Posterior vena cava (tissue), 2 donors: ENCODE data around the gene HIC2. TPM values are rescaled to one million over a fixed set of nuclear protein-coding genes. Genes with fewer than 3 reads are reported as not detected.
"Not testable (repeated sequence)": the region's sequence is repeated elsewhere in the genome, so short reads cannot be mapped to it uniquely, and the experiment has no call there.

ENCODE experiments used
- DNase-seq: peaks from one replicate; pipeline ENCODE4 v3.0.0-alpha.2; 2020; ENCODE audit warnings: low spot score
- intact Hi-C, 2 donors: fragments of 100-400 bp; cut with DNase I; formaldehyde crosslinking; loops; one replicate each; pipeline versions ENCODE4 v1.14.1 to v1.14.2; 2022 to 2023
- total RNA-seq, 2 donors: library from RNA; stranded (reverse); fragmentation: NEBNext Ultra II Directional; extraction: Animal tissue kit (Norgen Biotek cat#: 25700); gene quantifications; one replicate each; pipeline ENCODE4 v1.2.1, GENCODE V29; 2021
- donor health status: DM: yes; HTN: yes; CAD: no.
- donor health status: DM: yes; HTN: yes; CAD: no.

The HIC2 gene
- total RNA-seq, 2 donors from 2014 or later, result 3.3 to 3.8 TPM

DNA sequence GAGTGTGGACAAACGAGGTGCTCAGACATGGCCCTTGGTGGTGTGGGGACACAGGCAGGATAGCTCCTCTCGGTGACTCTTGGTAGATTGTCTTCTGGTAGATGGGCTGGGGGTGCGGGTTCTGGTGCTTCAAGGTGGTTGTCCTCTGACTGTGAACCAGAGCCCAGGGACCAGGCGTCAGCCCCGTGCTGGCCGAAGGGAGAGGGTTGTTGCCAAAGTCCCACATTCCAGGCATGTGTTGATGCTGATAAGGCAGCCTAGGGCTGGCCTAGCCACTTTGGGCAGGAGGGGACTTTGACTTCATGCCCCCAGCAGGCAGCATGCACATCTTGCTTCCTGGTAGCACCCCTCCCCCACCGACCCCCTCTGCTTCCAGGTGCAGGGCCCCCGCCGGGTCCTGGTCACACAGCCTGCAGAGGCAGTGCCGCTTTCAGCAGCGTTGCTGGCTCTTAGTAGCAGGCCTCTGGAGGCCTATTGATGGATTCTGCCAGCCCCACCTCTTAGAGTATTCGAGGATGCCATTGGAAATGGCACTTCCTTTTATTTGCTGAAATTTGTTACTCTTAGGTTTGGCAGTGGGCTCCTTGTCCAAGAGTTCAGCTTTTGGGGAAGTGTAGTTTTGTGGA, 7.0 kb downstream of the HIC2 start:
- intact Hi-C loops, DNase-seq: not testable (repeated sequence)

DNA sequence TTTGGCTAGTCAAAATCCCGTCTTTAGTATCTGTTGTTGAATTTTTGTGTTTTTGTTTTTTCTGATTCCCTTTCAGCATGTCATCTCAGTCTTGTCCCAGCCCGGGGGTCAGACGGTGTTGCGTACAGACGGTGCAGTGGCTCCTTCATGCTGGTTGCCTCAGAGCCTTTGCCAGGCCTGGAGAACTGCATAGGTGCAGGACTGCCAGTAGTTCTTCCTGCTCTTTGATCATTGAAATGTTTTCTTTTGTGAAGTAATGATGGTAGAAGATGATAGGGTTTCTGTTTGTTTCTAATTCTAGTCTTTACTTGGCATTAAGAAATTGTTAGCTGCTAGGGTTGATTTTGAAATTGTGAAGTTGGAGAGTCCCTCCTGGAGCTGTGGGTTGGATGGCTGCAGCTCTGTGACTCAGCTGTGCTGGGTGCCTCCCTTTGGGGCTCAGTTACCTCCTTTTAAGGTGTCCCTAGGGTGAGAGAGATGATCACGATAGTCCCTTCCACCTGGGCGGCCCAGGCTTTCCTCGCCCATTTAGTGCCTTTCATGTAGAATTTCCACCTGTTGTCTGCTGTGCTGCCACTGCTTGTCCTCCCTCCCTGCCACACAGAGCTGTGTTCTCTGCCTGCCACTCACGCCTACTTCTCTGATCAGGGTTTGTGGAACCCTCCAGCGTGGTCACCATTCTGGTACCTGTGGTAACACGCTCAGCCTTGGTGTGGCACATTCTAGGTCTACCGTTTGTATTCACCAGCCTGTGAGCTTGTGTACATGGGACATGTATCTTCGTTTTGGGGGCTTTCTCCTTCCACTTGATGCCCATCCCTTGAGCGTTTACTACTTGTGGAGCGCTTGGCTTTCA, 17.4 kb downstream of the HIC2 start:
- intact Hi-C loops, DNase-seq: not testable (repeated sequence)

DNA sequence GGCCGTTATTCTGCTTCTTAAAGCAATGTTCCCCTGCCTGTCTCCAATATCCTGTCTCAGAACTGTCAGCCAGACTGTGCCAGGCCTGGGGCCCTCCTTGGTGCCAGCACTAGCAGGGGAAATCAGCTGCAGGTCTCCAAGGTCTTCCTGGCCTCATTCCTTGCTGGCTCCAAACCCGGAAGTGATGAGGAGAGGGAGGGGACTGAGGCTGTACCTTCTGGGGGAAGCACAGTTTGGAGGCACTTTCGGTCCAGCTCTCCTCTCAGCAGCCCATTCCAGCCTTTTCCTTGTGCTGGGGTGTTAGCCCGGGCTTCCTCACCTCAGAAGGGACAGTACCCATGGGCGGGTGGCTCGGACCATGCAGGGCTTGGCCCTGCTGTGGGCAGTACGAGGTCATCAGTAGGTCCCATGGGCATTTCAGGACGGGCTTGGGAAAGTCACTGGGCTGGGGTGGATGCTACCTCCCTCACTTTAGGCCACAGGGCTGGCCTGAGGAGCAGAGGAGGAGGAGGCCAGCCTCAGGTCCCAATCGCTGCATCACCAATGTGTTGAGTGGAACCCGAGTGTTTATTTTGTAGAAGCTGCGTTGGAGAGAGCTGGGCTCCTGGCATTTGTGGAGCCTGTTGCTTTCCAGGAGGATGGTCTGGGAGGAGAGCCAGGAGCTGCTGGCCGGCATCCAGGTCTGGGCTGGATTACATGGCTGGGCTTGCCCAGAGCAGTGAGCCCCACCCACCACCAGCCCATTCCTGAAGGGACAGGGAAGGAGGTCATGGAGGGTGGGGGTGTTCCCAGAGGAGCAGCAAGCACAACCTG, 19.0 kb downstream of the HIC2 start:
- intact Hi-C loops, result not testable (repeated sequence)
- peak; percentile 74 for DNase-seq

DNA sequence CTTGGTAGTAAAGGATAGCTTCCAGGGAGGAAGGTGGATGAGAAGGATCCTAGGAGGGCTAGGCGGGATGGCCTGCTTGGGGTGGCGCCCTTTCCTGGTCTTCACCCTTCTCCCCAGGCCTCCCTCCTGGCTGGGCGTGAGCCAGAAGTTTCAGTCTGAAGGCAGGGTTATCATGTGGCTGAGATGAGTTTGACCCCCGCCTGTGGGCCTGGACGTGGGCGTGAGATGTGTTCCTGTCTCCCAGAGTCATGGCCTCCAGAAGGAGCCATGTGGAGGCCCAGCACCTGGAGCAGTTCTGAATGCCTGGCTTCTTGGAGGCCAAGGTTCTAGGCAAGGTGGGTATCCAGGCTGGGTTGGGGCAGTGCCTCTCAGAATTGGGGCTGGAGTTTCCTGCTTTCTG, 20.8 kb downstream of the HIC2 start:
- intact Hi-C loops, result not testable (repeated sequence)
- DNase-seq, result peak; percentile 0

DNA sequence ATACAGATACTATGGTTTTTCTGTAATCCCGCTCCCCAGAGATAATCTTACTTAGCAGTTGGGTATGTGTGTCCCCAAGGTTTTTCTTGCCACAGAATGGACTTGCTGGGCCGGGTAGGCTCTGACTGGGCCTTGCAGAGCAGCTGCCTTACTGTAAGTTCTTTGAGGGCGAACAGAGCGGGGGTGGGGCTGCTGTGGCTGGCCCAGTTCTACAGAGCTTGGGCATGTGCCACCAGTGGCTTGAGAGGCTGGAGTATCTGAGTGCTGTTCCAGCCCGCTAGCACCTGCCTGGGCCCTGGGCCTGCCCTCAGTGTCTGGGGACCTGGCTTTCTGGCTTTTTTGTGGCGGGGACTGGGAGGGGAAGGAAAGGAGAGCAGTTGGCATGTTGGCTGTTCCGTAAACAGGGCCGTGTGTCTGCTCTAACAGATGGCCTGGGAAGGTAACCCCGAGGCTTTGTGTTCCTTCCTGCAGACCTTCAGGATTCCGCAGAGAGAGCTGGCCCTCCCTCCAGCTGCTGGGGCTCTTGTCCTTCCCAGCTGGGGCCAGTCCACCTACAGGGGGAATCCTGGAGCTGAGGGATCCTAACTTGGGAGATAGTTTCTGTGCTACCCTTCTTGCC, 23.0 kb downstream of the HIC2 start:
- DNase-seq, intact Hi-C loops: not testable (repeated sequence)

DNA sequence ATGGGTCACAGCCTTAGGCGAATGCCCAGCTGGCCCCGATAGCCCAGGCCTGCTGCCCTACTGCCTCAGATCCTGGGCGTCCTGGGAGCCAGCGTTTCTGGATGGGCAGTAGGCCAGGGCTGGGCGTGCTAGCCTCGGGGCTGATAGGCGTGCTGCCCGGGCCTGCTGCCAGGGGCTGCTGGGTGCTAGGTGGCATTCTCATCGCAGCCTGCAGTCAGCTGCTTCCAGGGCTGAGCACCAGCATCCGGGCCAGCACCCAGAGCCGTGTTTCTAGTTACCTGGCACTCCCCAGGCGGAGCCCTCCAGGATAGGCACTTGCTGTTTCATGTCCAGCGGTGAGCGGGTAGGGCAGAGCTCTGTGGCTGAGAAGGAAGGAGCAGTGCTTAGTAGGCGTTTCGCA, 23.5 kb downstream of the HIC2 start:
- DNase-seq, intact Hi-C loops: not testable (repeated sequence)

DNA sequence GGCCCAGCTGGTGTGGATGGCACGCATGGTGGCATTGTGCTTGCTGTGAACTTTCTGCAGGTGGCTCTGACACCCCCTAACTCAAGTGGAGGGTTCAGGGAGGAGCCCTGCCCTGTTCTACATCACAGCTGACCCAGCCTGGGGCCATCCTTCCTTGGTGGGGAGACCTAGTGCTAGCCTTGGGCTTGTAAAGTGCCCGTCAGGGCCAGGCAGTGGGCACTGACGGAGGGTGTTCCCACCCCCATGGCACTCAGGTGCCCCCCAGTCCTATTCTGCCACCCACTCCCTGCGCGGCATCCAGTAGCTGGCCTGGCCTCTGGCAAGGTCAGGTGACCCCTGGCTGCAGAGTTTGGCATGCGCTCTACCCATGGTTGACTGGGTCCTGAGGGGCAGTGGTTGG, 24.0 kb downstream of the HIC2 start:
- DNase-seq, result peak; percentile 14
- intact Hi-C loops, result not testable (repeated sequence)

DNA sequence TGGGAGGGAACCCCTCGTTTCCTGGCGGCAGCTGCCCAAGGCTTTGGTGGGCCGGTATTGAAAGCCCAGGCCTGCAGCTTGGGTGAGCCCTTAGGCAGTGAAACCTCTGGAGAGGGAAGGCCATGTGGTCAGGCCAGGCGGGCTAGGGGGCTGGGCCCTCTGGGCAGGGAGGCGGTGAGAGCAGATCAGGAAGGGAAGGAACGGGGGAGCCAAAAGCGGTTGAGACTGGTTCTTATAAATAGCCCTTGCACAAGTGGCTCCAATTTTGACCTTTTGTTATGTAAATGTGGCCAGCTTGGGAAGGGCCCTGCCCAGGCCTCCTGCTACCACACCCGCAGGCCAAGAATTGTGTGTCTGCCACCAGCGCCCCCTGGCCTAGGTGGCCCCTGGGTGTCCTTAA, 25.0 kb downstream of the HIC2 start:
- DNase-seq, intact Hi-C loops: not testable (repeated sequence)

DNA sequence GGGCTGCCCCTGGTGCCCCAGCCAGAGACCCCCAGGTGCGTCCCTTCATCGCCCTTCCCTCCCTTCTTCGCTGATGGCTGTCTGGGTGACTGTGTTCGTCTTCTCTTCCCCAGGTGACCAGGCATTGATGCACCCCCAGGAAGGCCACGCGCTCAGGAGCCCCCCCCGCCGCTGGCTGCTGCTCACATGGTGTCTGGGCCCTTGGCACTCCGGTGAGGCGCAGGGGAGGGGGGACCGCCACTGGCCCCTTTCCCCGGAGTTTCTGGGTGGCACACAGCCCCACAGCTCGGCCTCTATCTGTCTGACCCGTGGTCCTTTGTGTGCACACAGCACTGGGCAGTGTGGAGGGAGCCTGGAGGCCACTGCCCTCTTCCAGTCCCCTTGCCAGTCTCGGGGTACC, 25.5 kb downstream of the HIC2 start:
- peak; percentile 47 for DNase-seq
- intact Hi-C loops, result not testable (repeated sequence)

DNA sequence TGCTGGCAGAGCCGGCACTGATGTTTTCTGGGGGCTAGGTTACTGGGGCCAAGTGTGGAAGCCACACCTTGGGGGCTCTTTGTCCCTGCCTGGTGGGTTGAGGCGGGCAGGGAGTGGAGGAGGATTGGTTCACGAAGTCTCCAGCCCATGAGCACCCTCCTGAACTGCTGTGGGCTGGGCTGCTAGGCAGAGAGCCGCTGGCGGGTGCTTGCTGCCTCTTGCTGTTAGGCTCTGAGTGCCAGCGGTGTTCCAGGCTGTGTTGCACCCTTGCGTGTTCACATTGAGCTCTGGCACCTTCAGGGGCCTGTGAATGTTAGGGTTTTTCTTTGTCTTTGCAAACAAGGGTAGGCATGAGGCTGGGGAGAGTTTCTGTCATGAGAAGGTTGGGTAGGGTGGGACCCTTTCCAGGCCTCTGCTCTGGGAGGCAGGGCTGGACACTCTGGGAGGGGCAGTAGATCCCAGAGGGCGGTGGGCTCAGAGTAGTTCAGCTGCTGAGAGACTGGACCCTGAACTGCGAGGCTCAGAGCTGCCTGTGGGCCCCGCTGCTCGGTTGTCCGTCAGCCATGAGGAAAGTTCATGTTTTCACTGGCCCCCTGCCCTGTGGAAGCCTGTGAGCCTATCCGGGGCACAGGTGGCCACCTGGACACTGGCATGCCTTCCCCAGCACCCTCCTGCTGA, 26.0 kb downstream of the HIC2 start:
- intact Hi-C loops, result no loop called here
- DNase-seq, result peak; percentile 72

DNA sequence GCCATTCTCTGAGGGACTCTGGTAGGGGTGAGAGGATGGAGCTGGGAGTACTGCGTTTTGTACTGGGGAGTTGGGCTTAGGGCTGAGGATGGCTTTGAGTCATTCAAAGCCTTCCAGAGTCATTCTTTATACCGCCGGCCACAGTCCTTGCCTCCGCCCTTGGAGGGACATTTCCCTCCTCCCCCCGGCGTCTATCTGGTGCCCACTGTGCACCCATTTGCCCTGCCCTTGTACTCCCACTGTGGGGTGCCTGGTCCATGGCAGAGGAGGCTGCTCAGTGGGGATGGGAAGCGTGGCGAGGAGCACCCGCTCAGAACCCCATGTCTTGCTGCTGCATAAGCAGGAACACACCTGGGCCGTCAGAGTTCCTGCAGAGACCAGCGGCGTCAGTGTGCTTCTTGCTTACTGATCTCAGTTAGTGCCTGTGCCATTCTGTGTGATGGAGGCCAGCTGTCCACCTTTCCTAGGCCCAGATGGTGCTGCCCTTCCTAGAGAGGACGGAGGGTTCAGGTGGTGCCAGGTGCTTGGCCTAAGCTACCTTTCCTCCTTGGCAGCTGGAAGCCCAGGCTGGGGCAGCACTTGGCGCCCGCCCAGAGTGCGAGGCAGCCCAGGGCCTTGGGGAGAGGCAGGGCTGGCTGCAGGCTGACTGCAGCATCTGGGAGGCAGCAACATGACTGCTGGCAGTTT, 26.7 kb downstream of the HIC2 start:
- DNase-seq, result peak; percentile 70

DNA sequence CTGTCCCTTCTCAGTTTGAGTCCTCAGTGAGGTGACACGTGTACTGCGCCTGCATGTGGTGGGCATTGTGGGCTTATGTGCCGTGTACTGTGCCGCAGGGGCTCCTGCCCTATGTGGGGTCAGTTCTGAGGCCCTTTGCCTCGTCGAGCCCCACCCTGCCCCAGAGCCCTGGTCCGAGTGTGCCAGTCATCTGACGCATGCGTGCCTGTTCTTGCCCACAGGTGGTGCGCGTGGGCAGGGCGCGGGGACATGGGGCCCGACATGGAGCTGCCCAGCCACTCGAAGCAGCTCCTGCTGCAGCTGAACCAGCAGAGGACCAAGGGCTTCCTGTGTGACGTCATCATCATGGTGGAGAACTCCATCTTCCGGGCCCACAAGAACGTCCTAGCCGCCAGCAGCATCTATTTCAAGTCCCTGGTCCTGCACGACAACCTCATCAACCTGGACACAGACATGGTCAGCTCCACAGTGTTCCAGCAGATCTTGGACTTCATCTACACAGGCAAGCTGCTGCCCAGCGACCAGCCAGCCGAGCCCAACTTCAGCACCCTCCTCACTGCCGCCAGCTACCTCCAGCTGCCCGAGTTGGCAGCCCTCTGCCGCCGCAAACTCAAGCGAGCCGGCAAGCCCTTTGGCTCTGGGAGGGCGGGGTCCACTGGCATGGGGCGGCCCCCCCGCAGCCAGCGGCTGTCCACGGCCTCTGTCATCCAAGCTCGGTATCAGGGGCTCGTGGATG, 27.7 kb downstream of the HIC2 start:
- peak; percentile 50 for DNase-seq
- intact Hi-C loops, result no loop called here

More for the DNA sequence above, 26.7 kb downstream of the HIC2 start:
- intact Hi-C loops, result no loop called here

DNA sequence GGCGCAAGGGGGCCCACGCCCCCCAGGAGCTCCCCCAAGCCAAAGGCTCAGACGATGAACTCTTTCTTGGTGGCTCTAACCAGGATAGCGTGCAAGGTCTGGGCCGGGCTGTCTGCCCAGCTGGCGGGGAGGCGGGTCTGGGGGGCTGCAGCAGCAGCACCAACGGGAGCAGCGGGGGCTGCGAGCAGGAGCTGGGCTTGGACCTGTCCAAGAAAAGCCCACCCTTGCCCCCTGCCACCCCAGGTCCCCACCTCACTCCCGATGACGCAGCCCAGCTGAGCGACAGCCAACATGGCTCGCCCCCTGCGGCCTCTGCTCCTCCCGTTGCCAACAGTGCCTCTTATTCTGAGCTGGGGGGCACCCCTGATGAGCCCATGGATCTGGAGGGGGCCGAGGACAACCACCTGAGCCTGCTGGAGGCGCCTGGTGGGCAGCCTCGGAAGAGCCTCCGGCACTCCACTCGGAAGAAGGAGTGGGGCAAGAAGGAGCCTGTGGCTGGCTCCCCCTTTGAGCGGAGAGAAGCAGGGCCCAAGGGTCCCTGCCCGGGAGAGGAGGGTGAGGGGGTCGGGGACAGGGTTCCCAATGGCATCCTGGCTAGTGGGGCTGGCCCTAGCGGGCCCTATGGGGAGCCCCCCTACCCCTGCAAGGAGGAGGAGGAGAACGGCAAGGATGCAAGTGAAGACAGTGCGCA, 28.4 kb downstream of the HIC2 start:
- intact Hi-C loops, result no loop called here
- DNase-seq, result peak; percentile 74

DNA sequence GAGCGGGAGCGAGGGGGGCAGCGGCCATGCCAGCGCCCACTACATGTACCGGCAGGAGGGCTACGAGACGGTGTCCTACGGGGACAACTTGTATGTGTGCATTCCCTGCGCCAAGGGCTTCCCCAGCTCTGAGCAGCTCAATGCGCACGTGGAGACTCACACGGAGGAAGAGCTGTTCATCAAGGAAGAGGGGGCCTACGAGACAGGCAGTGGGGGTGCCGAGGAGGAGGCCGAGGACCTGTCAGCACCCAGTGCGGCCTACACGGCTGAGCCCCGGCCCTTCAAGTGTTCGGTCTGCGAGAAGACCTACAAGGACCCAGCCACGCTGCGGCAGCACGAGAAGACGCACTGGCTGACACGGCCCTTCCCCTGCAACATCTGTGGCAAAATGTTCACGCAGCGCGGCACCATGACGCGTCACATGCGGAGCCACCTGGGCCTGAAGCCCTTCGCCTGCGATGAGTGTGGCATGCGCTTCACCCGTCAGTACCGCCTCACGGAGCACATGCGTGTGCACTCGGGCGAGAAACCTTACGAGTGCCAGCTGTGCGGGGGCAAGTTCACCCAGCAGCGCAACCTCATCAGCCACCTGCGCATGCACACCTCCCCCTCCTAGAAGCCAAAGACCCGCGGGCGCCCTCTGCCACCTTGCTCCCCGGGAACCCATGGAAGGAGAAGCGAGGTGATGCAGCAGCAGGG, 29.1 kb downstream of the HIC2 start:
- intact Hi-C loops, result no loop called here
- peak; percentile 71 for DNase-seq

DNA sequence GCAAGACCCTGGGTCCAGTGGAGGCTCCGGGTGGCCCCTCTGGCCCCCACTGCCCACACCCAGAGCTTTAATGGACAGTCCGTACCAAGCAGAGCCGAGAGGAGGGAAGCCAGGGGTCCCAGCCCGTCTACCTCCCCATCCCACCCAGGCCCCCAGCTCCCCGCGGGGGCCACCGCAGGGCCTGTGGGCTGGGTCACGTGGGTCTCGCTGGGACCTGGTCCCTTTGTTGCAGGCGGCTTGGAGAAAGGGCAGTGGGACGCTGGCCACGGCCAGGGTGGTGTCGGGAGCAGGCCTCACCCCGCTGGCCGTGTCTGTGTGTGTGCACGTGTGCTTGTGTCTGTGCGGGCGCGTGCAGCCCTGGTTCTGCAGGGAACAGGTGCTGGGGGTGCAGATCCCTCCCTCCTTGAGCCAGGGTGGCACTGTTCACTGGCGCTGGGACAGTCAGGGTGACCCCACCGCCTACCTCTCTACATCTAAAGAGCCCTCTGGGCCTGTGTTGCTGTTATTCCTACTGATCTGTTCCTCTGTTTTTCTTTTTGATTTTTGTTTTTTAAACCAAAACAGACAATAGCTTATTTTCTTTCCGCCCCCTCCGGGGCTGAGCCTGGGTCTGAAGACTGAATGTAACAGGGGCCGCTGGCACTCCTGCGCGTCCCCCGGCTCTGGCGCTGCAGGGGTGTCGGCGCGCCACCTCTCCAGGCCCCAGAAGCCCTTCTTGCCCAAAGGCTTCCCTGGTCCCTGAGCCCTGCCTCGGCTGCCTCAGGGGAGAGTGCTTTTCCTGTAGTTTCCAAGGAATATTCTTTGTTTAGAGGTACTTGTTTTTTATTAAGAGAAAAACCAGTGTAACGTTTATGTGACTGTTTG, 29.9 kb downstream of the HIC2 start:
- peak; percentile 78 for DNase-seq
- intact Hi-C loops, result no loop called here
